Mammary epithelial cell (primary cell): ENCODE data around the gene SPINK2.

Source experiments
- CTCF ChIP-seq, 2 donors: IDR thresholded peaks in 1 of 2; conservative IDR thresholded peaks in 1 of 2; 2 replicates each; pipeline ENCODE4 v1.5.1; 2011 to 2012; ENCODE audit warnings: inconsistent platforms in 2 of 2, low read length in 2 of 2, mild to moderate bottlenecking in 2 of 2, control low read depth in 1 of 2, low read depth in 1 of 2; ENCODE audit not compliant: insufficient read depth in 1 of 2; ENCODE audit errors: extremely low read depth in 1 of 2
- EZH2 ChIP-seq: IDR thresholded peaks from 2 replicates; pipeline ENCODE4 v1.6.1; 2012; ENCODE audit warnings: low read length, inconsistent platforms, borderline replicate concordance

- TF ChIP-seq CTCF (conservative IDR thresholded peaks at IDR 0.05 in 1 of 2, IDR thresholded peaks at IDR 0.05 in 1 of 2; ENCODE audit: extremely low read depth in 1 of 2, insufficient read depth in 1 of 2, low read depth in 1 of 2, low read length in 2 of 2) (no peak), EZH2 (no peak)
Observed at GRCh38 chr4:56796211-56796610, 25.3 kb downstream of the SPINK2 start.
